Small intestine (tissue), 7 donors: ENCODE measurements around the gene STAB2. TPM values are rescaled to one million over a fixed set of nuclear protein-coding genes. Genes with fewer than 3 reads are reported as not detected.

Source experiments
- DNase-seq, 2 donors: peaks; one replicate each; pipeline versions ENCODE4 v3.0.0 to v3.0.0-alpha.2; 2013
- FAIRE-seq: peaks from 2 replicates; lab custom pipeline; 2012; peaks lifted over from hg19 to GRCh38; lab: Jason Lieb, UNC
- H3K27ac ChIP-seq, 3 donors: one replicate each; pipeline ENCODE4 v1.5.1; 2013; ENCODE audit warnings: low read length in 2 of 3, mild to moderate bottlenecking in 2 of 3, control low read depth in 1 of 3, inconsistent platforms in 1 of 3, low read depth in 1 of 3, moderate library complexity in 1 of 3
- H3K27me3 ChIP-seq, 3 donors: one replicate each; pipeline ENCODE4 v1.6.1; 2013; ENCODE audit warnings: low read length in 3 of 3, inconsistent platforms in 1 of 3; ENCODE audit not compliant: control insufficient read depth in 3 of 3, insufficient read depth in 3 of 3
- H3K36me3 ChIP-seq, 3 donors: one replicate each; pipeline ENCODE4 v1.6.1; 2013; ENCODE audit warnings: low read length in 3 of 3, inconsistent platforms in 1 of 3, low read depth in 1 of 3, mild to moderate bottlenecking in 1 of 3, moderate library complexity in 1 of 3; ENCODE audit not compliant: control insufficient read depth in 3 of 3, insufficient read depth in 2 of 3
- H3K4me1 ChIP-seq, 3 donors: one replicate each; pipeline ENCODE4 v1.6.1; 2013; ENCODE audit warnings: low read length in 2 of 3, inconsistent platforms in 1 of 3, low read depth in 1 of 3, mild to moderate bottlenecking in 1 of 3, moderate library complexity in 1 of 3; ENCODE audit not compliant: control insufficient read depth in 3 of 3, insufficient read depth in 2 of 3
- H3K4me3 ChIP-seq, 3 donors: one replicate each; pipeline ENCODE4 v1.5.1; 2013; ENCODE audit warnings: low read length in 3 of 3, control low read depth in 1 of 3, inconsistent platforms in 1 of 3, low read depth in 1 of 3, mild to moderate bottlenecking in 1 of 3, moderate library complexity in 1 of 3
- H3K9me3 ChIP-seq, 2 donors: one replicate each; pipeline ENCODE4 v1.6.1; 2013; ENCODE audit warnings: low read depth in 1 of 2, low read length in 1 of 2; ENCODE audit not compliant: control insufficient read depth in 2 of 2, insufficient read depth in 1 of 2
- WGBS, 3 donors: extraction: QIAGEN DNeasy Blood & Tissue Kit; methylation state at CpG; one replicate each; pipeline ENCODE4 v1.1.7; 2013; 5-methylcytosine and 5-hydroxymethylcytosine counted together
- polyA plus RNA-seq, 4 donors: library from polyadenylated mRNA; stranded (reverse) in 3 of 4; unstranded in 1 of 4; fragments of 200-250 nt in 3 of 4; fragments of 120-200 nt in 1 of 4; gene quantifications; one replicate each; pipeline versions ENCODE4 v1.2.1 to v1.2.3, GENCODE V29; 2013
- donor health status: healthy with polysubstance abuse.
- donor health status: control.
- donor health status: control.
- donor health status: Bipolar disorder and iron deficiency.
- donor health status: healthy.

STAB2 gene
- polyA plus RNA-seq, 4 donors, result 0.06 to 2.5 TPM; not detected in 2

DNA sequence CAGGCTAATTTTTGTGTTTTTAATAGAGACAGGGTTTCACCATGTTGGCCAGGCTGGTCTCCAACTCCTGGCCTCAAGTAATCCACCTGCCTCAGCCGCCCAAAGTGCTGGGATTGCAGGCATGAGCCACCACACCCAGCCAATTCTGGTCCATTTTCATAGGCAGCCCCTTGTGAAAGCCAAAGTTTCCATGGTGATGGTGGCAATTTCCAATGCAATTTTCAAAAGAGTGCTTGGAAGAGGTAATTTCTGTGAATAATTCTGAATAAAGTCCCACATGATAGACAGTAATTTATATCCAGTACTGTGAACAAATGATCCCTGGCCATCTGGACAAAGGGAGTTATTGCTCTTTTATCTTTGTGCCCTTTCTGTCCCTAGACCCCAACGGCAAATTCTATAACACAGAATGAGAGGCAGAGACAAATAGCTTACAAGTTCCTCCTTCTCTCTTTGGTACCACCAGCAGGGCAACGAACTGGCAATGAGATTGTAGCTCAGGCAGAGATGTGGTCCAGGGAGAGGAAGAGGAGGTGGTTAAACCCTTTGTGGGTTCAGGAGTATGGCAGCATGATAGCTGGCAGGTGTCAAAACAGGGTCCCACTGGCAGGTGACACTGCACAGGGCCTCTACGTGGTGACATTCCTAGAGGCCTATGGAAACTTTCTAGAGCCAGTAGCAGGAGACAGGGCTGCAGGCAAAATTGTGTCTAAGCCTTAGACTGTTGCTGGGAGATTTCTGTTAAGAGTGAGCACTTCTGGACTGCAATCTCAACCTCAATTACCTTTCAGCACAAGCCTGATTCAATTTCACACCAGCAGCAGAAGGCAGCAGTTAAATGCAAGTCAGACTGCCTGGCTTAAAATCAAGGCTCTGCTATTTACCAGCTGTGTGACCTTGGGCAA is 207.5 kb downstream of the STAB2 start:
- no peak for FAIRE-seq
- no peak overlapping the region for H3K27ac ChIP-seq
- H3K4me1 ChIP-seq, result peaks cover 0 to 8% (median 6%) of the 10 kb centered on the region in 3 donors
- no peak for DNase-seq
- H3K27me3 ChIP-seq, result no peaks in the 10 kb centered on the region
- H3K9me3 ChIP-seq, result peaks cover 0 to 3% of the 10 kb centered on the region in 2 donors
- WGBS, 3 donors, result 62 to 69% (median 68%) methylated on average over 4 of the region's 4 CpGs
- no peak overlapping the region for H3K4me3 ChIP-seq
- H3K36me3 ChIP-seq, result peaks cover 0 to 25% (median 0%) of the 10 kb centered on the region in 3 donors

DNA sequence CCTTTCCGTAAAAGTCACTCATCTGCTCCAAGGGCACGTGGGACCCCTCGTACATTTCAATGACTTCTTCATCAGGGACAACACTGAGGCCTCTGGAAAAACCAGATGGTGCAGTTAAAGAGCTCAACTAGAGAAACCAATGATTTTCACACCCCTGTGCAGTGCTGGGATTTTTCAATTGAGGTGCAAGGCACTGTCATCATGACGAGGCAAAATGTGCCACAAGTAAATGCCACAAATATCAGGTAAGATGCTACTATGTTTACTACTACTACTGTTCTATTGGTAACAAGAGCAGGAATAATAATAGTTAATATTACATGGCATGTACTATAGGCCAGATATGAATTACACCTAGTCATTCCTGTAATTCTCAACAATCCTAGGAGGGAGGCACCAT is 211.5 kb downstream of the STAB2 start:
- DNase-seq (no peak), FAIRE-seq (no peak)
- Histone ChIP-seq H3K4me1 (peaks cover 0 to 19% (median 8%) of the 10 kb centered on the region in 3 donors), H3K36me3 (peaks cover 0 to 15% (median 0%) of the 10 kb centered on the region in 3 donors), H3K27me3 (no peaks in the 10 kb centered on the region), H3K9me3 (peaks cover 0 to 3% of the 10 kb centered on the region in 2 donors), H3K27ac (no peak overlapping the region), H3K4me3 (no peak overlapping the region)
- WGBS, 3 donors, result 92 to 97% (median 97%) methylated on average over 4 of the region's 4 CpGs

GRCh38 chr12:103799504-103799856 is 212.4 kb downstream of the STAB2 start:
- no peak for FAIRE-seq
- 41 to 70% (median 62%) methylated on average over 4 of the region's 4 CpGs for WGBS, 3 donors
- no peak for DNase-seq

GRCh38 chr12:103799857-103800771 is 213.0 kb downstream of the STAB2 start:
- peaks cover 0 to 11% (median 0%) of the 10 kb centered on the region in 3 donors for H3K36me3 ChIP-seq
- H3K27me3 ChIP-seq, result no peaks in the 10 kb centered on the region

More at GRCh38 chr12:103799504-103799856, 212.4 kb downstream of the STAB2 start:
- H3K4me1 ChIP-seq, result peaks cover 0 to 19% (median 8%) of the 10 kb centered on the region in 3 donors
- no peak overlapping the region for H3K4me3 ChIP-seq
- H3K9me3 ChIP-seq, result peaks cover 0 to 3% of the 10 kb centered on the region in 2 donors
- H3K27ac ChIP-seq, result peak overlapping the region in 2 of 3 donors; percentile 14 to 32
- no peaks in the 10 kb centered on the region for H3K27me3 ChIP-seq
- peaks cover 0 to 14% (median 0%) of the 10 kb centered on the region in 3 donors for H3K36me3 ChIP-seq

GRCh38 chr12:103801709-103802585 is 214.9 kb downstream of the STAB2 start:
- Histone ChIP-seq H3K27me3 (no peaks in the 10 kb centered on the region), H3K4me3 (no peak overlapping the region), H3K9me3 (peaks cover 0 to 3% of the 10 kb centered on the region in 2 donors), H3K27ac (no peak overlapping the region), H3K4me1 (peaks cover 0 to 19% (median 8%) of the 10 kb centered on the region in 3 donors), H3K36me3 (peaks cover 0 to 10% (median 0%) of the 10 kb centered on the region in 3 donors)
- WGBS, 3 donors, result 90 to 92% (median 90%) methylated on average over 11 of the region's 11 CpGs
- DNase-seq (no peak), FAIRE-seq (no peak)

More at GRCh38 chr12:103799857-103800771, 213.0 kb downstream of the STAB2 start:
- FAIRE-seq, result no peak
- DNase-seq, result peak; percentile 84 to 90
- peak overlapping the region in 2 of 3 donors; percentile 43 to 52 for H3K27ac ChIP-seq
- WGBS, 3 donors, result 10 to 34% (median 20%) methylated on average over 16 of the region's 16 CpGs
- H3K4me1 ChIP-seq, result peaks cover 0 to 19% (median 8%) of the 10 kb centered on the region in 3 donors
- peaks cover 0 to 3% of the 10 kb centered on the region in 2 donors for H3K9me3 ChIP-seq
- H3K4me3 ChIP-seq, result no peak overlapping the region

DNA sequence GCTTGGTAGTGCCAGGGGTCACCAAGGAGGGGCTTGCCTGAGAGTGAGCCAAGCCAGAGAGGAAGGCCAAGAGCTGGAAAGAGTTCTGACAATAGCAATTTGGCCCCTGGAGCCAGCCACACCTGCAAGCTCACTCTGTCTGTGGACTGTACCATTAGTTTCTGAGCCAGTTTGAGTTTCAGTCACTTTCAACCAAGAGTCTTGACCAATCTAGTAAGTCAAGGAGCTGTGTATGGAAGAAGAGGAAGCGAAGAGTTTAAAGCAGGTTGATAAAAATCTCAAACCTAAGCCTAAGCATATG is 215.5 kb downstream of the STAB2 start:
- Histone ChIP-seq H3K27ac (no peak overlapping the region), H3K27me3 (no peaks in the 10 kb centered on the region), H3K36me3 (peaks cover 0 to 15% (median 0%) of the 10 kb centered on the region in 3 donors), H3K9me3 (peaks cover 0 to 3% of the 10 kb centered on the region in 2 donors), H3K4me1 (peaks cover 0 to 19% (median 8%) of the 10 kb centered on the region in 3 donors), H3K4me3 (no peak overlapping the region)
- no peak for FAIRE-seq
- DNase-seq, result no peak
- 96 to 100% (median 100%) methylated on average over 1 of the region's 1 CpG for WGBS, 3 donors

GRCh38 chr12:103803847-103804246 is 216.8 kb downstream of the STAB2 start:
- DNase-seq (no peak), FAIRE-seq (no peak)
- Histone ChIP-seq H3K9me3 (peaks cover 0 to 3% of the 10 kb centered on the region in 2 donors), H3K27me3 (no peaks in the 10 kb centered on the region), H3K27ac (no peak overlapping the region), H3K4me3 (no peak overlapping the region), H3K36me3 (peaks cover 0 to 15% (median 0%) of the 10 kb centered on the region in 3 donors), H3K4me1 (peaks cover 3 to 18% (median 7%) of the 10 kb centered on the region in 3 donors)
- 97 to 100% (median 97%) methylated on average over 1 of the region's 1 CpG for WGBS, 3 donors
